IMR-90 (cell line): ENCODE data around the gene WNT8B. TPM values are rescaled to one million over a fixed set of nuclear protein-coding genes. Genes with fewer than 3 reads are reported as not detected.

ENCODE experiments used
- ATAC-seq: fragments of 200-7000 bp; cut with Tn5 transposase; 2 replicates; pipeline ENCODE4 v1.9.1; 2020; ENCODE audit warnings: low read depth, mild to moderate bottlenecking, moderate library complexity
- BruUV-seq: library from RNA; stranded (reverse); fragments of 400-500 nt; replicated peaks from 2 replicates; lab custom pipeline; 2021; lab: Mats Ljungman, UMichigan
- CTCF ChIA-PET: fragments of 300-600 bp; formaldehyde crosslinking; extraction: SDS; loops from one replicate; lab custom pipeline; 2021; ENCODE audit warnings: antibody characterized with exemption; lab: Yijun Ruan, JAX
- POLR2A ChIA-PET: fragments of 300-600 bp; sonication (Branson Sonifier 250); formaldehyde crosslinking; loops from one replicate; lab custom pipeline; 2022; ENCODE audit warnings: antibody characterized with exemption; ENCODE audit not compliant: unreplicated experiment; lab: Charles Lee
- DNase-seq: peaks from one replicate; pipeline ENCODE4 v3.0.0; 2013
- H2AFZ ChIP-seq: replicated peaks from 2 replicates; pipeline ENCODE3; 2013; ENCODE audit warnings: low read length, mild to moderate bottlenecking; ENCODE audit not compliant: poor library complexity
- H2AK5ac ChIP-seq: 2 replicates; pipeline ENCODE4 v1.6.1; 2013; ENCODE audit warnings: low read depth, low read length, inconsistent platforms
- H2AK9ac ChIP-seq: replicated peaks from 2 replicates; pipeline ENCODE3; 2013; ENCODE audit warnings: mild to moderate bottlenecking, low read depth, low read length, moderate library complexity; ENCODE audit not compliant: poor library complexity
- H2BK120ac ChIP-seq: 2 replicates; pipeline ENCODE4 v1.6.1; 2013; ENCODE audit warnings: low read depth, low read length, inconsistent platforms
- H2BK15ac ChIP-seq: 3 replicates; pipeline ENCODE4 v1.6.1; 2013; ENCODE audit warnings: low read depth, low read length, inconsistent platforms
- H2BK20ac ChIP-seq: 2 replicates; pipeline ENCODE4 v1.6.1; 2013; ENCODE audit warnings: low read depth, mild to moderate bottlenecking, inconsistent platforms, low read length, moderate library complexity
- H2BK5ac ChIP-seq: 2 replicates; pipeline ENCODE4 v1.6.1; 2013; ENCODE audit warnings: mild to moderate bottlenecking, low read depth, low read length, inconsistent platforms; ENCODE audit not compliant: poor library complexity, severe bottlenecking
- H3K14ac ChIP-seq: replicated peaks from 2 replicates; pipeline ENCODE4 v1.6.1; 2013; ENCODE audit warnings: low read depth, low read length, inconsistent platforms
- H3K18ac ChIP-seq: 2 replicates; pipeline ENCODE4 v1.6.1; 2013; ENCODE audit warnings: low read depth, low read length, control low read depth
- H3K23ac ChIP-seq: 2 replicates; pipeline ENCODE4 v1.6.1; 2013; ENCODE audit warnings: low read depth, low read length, inconsistent platforms
- H3K27ac ChIP-seq: 2 replicates; pipeline ENCODE4 v1.5.1; 2013; ENCODE audit warnings: mild to moderate bottlenecking, control low read depth, low read length; ENCODE audit not compliant: insufficient read depth
- H3K27me3 ChIP-seq: 2 replicates; pipeline ENCODE4 v1.6.1; 2013; ENCODE audit warnings: low read length; ENCODE audit not compliant: control insufficient read depth, insufficient read depth
- H3K36me3 ChIP-seq: 2 replicates; pipeline ENCODE4 v1.6.1; 2013; ENCODE audit warnings: low read length, mixed read lengths; ENCODE audit not compliant: control insufficient read depth, insufficient read depth
- H3K4ac ChIP-seq: 2 replicates; pipeline ENCODE4 v1.6.1; 2013; ENCODE audit warnings: low read depth, low read length, inconsistent platforms
- H3K4me1 ChIP-seq: 2 replicates; pipeline ENCODE4 v1.6.1; 2013; ENCODE audit warnings: low read length, mixed read lengths; ENCODE audit not compliant: control insufficient read depth, insufficient read depth
- H3K4me2 ChIP-seq: 2 replicates; pipeline ENCODE4 v1.6.1; 2013; ENCODE audit warnings: low read depth, mild to moderate bottlenecking, control low read depth, low read length, moderate library complexity
- H3K4me3 ChIP-seq: 2 replicates; pipeline ENCODE4 v1.5.1; 2013; ENCODE audit warnings: low read depth, mild to moderate bottlenecking, control low read depth, low read length, moderate library complexity; ENCODE audit not compliant: insufficient read depth
- H3K56ac ChIP-seq: 2 replicates; pipeline ENCODE4 v1.6.1; 2013; ENCODE audit warnings: low read length, inconsistent platforms; ENCODE audit not compliant: insufficient read depth; ENCODE audit errors: extremely low read depth
- H3K79me1 ChIP-seq, 2 experiments: 2 replicates each; pipeline ENCODE4 v1.6.1; 2013; ENCODE audit warnings: low read length in 2 of 2, inconsistent platforms in 1 of 2, low read depth in 1 of 2
- H3K9ac ChIP-seq: 2 replicates; pipeline ENCODE4 v1.6.1; 2013; ENCODE audit warnings: low read depth, low read length, control low read depth
- H3K9me1 ChIP-seq: 2 replicates; pipeline ENCODE4 v1.6.1; 2013; ENCODE audit warnings: low read length, inconsistent platforms; ENCODE audit not compliant: insufficient read depth
- H3K9me3 ChIP-seq: 2 replicates; pipeline ENCODE4 v1.6.1; 2013; ENCODE audit warnings: low read length; ENCODE audit not compliant: control insufficient read depth, insufficient read depth
- H4K20me1 ChIP-seq: 2 replicates; pipeline ENCODE4 v1.6.1; 2013; ENCODE audit warnings: low read length, inconsistent platforms; ENCODE audit not compliant: insufficient read depth
- H4K5ac ChIP-seq: 2 replicates; pipeline ENCODE4 v1.6.1; 2013; ENCODE audit warnings: mild to moderate bottlenecking, low read depth, low read length, control low read depth
- H4K8ac ChIP-seq, 2 experiments: 2 replicates each; pipeline ENCODE4 v1.6.1; 2013; ENCODE audit warnings: low read depth in 2 of 2, low read length in 2 of 2, control low read depth in 1 of 2, inconsistent platforms in 1 of 2
- H4K91ac ChIP-seq: 2 replicates; pipeline ENCODE4 v1.6.1; 2013; ENCODE audit warnings: low read depth, low read length, inconsistent platforms; ENCODE audit not compliant: insufficient read depth
- MXI1 ChIP-seq: IDR thresholded peaks from 2 replicates; pipeline ENCODE4 v1.6.1; 2012; ENCODE audit warnings: low read depth, mild to moderate bottlenecking, low read length, moderate library complexity, borderline replicate concordance
- POLR2A ChIP-seq: IDR thresholded peaks from 2 replicates; pipeline ENCODE4 v1.6.1; 2012; ENCODE audit warnings: mild to moderate bottlenecking, low read depth, low read length
- SMC3 ChIP-seq: fragments of 150-350 bp; IDR thresholded peaks from 2 replicates; pipeline ENCODE4 v1.6.1; 2016; ENCODE audit warnings: low read depth, mild to moderate bottlenecking, antibody characterized with exemption, low read length, moderate library complexity
- WGBS, 2 experiments: methylation state at CpG; one replicate each; pipeline versions ENCODE4 v1.1.5 to v1.1.7; 2013; ENCODE audit warnings: missing lambda C conversion rate in 2 of 2; ENCODE audit not compliant: insufficient read length in 1 of 2; ENCODE audit errors: extremely low coverage in 2 of 2; 5-methylcytosine and 5-hydroxymethylcytosine counted together
- dilution Hi-C: fragments of 300-500 bp; cut with HindIII; formaldehyde crosslinking; loops from one replicate; pipeline ENCODE4 v1.14.3; 2018; ENCODE audit warnings: low sequenced_read_pairs; ENCODE audit not compliant: unreplicated experiment
- in situ Hi-C: fragments of 300-500 bp; cut with MboI; formaldehyde crosslinking; loops from 3 replicates; pipeline ENCODE4 v1.14.3; 2019; ENCODE audit warnings: low sequenced_read_pairs, inconsistent platforms, mixed read lengths
- intact Hi-C: fragments of 100-400 bp; cut with micrococcal nuclease; formaldehyde crosslinking; loops from 2 replicates; pipeline ENCODE4 v1.10.0; 2022
- polyA plus RNA-seq, 3 experiments: library from polyadenylated mRNA; depleted of rRNA; stranded (reverse); fragments of >200 nt; gene quantifications; 2 replicates each; pipeline ENCODE4 v1.2.3, GENCODE V29; 2012; ENCODE audit warnings: low replicate concordance in 1 of 3
- total RNA-seq: library from RNA; depleted of rRNA; stranded (reverse); fragments of >200 nt; gene quantifications from 2 replicates; pipeline ENCODE4 v1.2.3, GENCODE V29; 2012
- TF ChIP-seq, protein P1 (sequence below): conservative IDR thresholded peaks from 2 replicates; pipeline ENCODE4 v1.5.1; 2012; ENCODE audit warnings: mild to moderate bottlenecking, low read depth, low read length, improper control_type of control experiment
- TF ChIP-seq, protein P2 (sequence below): fragments of 150-350 bp; IDR thresholded peaks from 2 replicates; pipeline ENCODE4 v1.6.1; 2016; ENCODE audit warnings: low read depth, mild to moderate bottlenecking, low read length, moderate library complexity, borderline replicate concordance

WNT8B gene
- total and polyA plus RNA-seq, 2 of the 4 experiments (the other 2 are of a cell fraction) = 0.03 TPM; not detected in 1

DNA sequence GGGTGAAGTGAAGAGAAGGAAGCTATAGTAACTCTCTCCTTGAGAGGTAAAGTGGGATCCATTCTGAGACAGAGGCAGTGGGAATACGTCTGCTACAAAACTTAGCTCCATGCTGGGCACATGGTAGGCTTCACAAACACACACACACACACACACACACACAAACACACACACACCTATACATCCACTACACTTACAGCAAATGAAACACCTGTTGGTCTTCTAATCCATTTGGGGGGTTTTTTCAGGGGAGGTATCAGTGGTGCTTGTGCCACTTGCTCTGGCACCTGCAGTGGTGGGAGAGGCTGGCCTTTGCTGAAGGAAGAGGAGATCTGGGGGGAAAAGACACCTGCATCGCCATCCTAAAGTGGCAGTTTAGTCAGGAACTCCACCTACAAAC is 42.4 kb downstream of the WNT8B start:
- WGBS, 2 experiments = no CpG with 5 or more reads among the region's 2 CpGs
- in situ Hi-C loops (loop anchor here (5.0 kb wide), 2 partner anchors 73 to 163 kb away; no protein-coding TSS in a partner anchor), dilution Hi-C loops (no loop called here), intact Hi-C loops (loop anchor here (10.0 kb wide), 1 partner anchor 200 kb away; no protein-coding TSS in a partner anchor)
- no peak overlapping the region for H3K4me3 ChIP-seq
- no peaks in the 10 kb centered on the region for H3K9me3 ChIP-seq
- ChIA-PET CTCF (interaction anchor here (0.6 kb wide), 1 partner anchor 13 kb away, joined by 3 read pairs; no protein-coding TSS in a partner anchor), POLR2A (no interaction called here)
- H2AFZ ChIP-seq = no peak overlapping the region
- no peak overlapping the region for H2BK15ac ChIP-seq
- H2AK9ac ChIP-seq = no peak overlapping the region
- H3K4me2 ChIP-seq = no peak overlapping the region
- H3K27me3 ChIP-seq = no peaks in the 10 kb centered on the region
- no peak overlapping the region for H2BK120ac ChIP-seq
- H2BK20ac ChIP-seq = no peak overlapping the region
- no peak overlapping the region for H4K91ac ChIP-seq
- no peak overlapping the region for H3K14ac ChIP-seq
- H2BK5ac ChIP-seq = no peak overlapping the region
- H3K27ac ChIP-seq = no peak overlapping the region
- peaks cover 3% of the 10 kb centered on the region; the same call in 1 of the 2 replicates for H3K9me1 ChIP-seq
- TF ChIP-seq, protein P1, sequence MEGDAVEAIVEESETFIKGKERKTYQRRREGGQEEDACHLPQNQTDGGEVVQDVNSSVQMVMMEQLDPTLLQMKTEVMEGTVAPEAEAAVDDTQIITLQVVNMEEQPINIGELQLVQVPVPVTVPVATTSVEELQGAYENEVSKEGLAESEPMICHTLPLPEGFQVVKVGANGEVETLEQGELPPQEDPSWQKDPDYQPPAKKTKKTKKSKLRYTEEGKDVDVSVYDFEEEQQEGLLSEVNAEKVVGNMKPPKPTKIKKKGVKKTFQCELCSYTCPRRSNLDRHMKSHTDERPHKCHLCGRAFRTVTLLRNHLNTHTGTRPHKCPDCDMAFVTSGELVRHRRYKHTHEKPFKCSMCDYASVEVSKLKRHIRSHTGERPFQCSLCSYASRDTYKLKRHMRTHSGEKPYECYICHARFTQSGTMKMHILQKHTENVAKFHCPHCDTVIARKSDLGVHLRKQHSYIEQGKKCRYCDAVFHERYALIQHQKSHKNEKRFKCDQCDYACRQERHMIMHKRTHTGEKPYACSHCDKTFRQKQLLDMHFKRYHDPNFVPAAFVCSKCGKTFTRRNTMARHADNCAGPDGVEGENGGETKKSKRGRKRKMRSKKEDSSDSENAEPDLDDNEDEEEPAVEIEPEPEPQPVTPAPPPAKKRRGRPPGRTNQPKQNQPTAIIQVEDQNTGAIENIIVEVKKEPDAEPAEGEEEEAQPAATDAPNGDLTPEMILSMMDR = no peak
- TF ChIP-seq MXI1 (no peak), SMC3 (no peak), POLR2A (no peak)
- TF ChIP-seq, protein P2, sequence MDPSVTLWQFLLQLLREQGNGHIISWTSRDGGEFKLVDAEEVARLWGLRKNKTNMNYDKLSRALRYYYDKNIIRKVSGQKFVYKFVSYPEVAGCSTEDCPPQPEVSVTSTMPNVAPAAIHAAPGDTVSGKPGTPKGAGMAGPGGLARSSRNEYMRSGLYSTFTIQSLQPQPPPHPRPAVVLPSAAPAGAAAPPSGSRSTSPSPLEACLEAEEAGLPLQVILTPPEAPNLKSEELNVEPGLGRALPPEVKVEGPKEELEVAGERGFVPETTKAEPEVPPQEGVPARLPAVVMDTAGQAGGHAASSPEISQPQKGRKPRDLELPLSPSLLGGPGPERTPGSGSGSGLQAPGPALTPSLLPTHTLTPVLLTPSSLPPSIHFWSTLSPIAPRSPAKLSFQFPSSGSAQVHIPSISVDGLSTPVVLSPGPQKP = no peak
- H4K5ac ChIP-seq = no peak overlapping the region
- H3K4ac ChIP-seq = no peak overlapping the region
- H3K79me1 ChIP-seq = no peaks in the 10 kb centered on the region
- no peak overlapping the region for H4K8ac ChIP-seq
- DNase-seq (no peak), ATAC-seq (no peak)
- H2AK5ac ChIP-seq = no peak overlapping the region
- no peaks in the 10 kb centered on the region for H4K20me1 ChIP-seq
- H3K56ac ChIP-seq = no peak overlapping the region
- H3K9ac ChIP-seq = no peak overlapping the region
- no peak overlapping the region for H3K18ac ChIP-seq
- H3K23ac ChIP-seq = no peak overlapping the region
- H3K4me1 ChIP-seq = peaks cover 1% of the 10 kb centered on the region; the same call in 1 of the 2 replicates
- H3K36me3 ChIP-seq = peaks cover 14% of the 10 kb centered on the region
- BruUV-seq = no TSS peak
